Ishikawa (cell line): ENCODE measurements around the gene NFIX.

ENCODE experiments used
- EGR1 ChIP-seq: IDR thresholded peaks from 2 replicates; pipeline ENCODE4 v1.6.1; 2012
- EP300 ChIP-seq: IDR thresholded peaks from 2 replicates; pipeline ENCODE4 v1.6.1; 2012; ENCODE audit warnings: borderline replicate concordance
- FOXM1 ChIP-seq: IDR thresholded peaks from 2 replicates; pipeline ENCODE4 v1.6.1; 2012; ENCODE audit warnings: low read depth, borderline replicate concordance
- MAX ChIP-seq: IDR thresholded peaks from 2 replicates; pipeline ENCODE4 v1.6.1; 2012
- NFIC ChIP-seq: IDR thresholded peaks from 2 replicates; pipeline ENCODE4 v1.6.1; 2012
- RAD21 ChIP-seq: IDR thresholded peaks from 2 replicates; pipeline ENCODE4 v1.6.1; 2012; ENCODE audit warnings: low read depth
- TAF1 ChIP-seq: IDR thresholded peaks from 2 replicates; pipeline ENCODE4 v1.6.1; 2012; ENCODE audit warnings: low read depth, mild to moderate bottlenecking
- TEAD4 ChIP-seq: IDR thresholded peaks from 2 replicates; pipeline ENCODE4 v1.6.1; 2012
- YY1 ChIP-seq: IDR thresholded peaks from 2 replicates; pipeline ENCODE4 v1.6.1; 2012; ENCODE audit warnings: low read depth
- TF ChIP-seq, protein P1 (sequence below): IDR thresholded peaks from 2 replicates; pipeline ENCODE4 v1.6.1; 2012; ENCODE audit warnings: low read depth, mild to moderate bottlenecking
- TF ChIP-seq, protein P2 (sequence below): IDR thresholded peaks from 2 replicates; pipeline ENCODE4 v1.6.1; 2012

GRCh38 chr19:12987190-12987589 lies 8.1 kb upstream of the NFIX start:
- TF ChIP-seq, protein P1, sequence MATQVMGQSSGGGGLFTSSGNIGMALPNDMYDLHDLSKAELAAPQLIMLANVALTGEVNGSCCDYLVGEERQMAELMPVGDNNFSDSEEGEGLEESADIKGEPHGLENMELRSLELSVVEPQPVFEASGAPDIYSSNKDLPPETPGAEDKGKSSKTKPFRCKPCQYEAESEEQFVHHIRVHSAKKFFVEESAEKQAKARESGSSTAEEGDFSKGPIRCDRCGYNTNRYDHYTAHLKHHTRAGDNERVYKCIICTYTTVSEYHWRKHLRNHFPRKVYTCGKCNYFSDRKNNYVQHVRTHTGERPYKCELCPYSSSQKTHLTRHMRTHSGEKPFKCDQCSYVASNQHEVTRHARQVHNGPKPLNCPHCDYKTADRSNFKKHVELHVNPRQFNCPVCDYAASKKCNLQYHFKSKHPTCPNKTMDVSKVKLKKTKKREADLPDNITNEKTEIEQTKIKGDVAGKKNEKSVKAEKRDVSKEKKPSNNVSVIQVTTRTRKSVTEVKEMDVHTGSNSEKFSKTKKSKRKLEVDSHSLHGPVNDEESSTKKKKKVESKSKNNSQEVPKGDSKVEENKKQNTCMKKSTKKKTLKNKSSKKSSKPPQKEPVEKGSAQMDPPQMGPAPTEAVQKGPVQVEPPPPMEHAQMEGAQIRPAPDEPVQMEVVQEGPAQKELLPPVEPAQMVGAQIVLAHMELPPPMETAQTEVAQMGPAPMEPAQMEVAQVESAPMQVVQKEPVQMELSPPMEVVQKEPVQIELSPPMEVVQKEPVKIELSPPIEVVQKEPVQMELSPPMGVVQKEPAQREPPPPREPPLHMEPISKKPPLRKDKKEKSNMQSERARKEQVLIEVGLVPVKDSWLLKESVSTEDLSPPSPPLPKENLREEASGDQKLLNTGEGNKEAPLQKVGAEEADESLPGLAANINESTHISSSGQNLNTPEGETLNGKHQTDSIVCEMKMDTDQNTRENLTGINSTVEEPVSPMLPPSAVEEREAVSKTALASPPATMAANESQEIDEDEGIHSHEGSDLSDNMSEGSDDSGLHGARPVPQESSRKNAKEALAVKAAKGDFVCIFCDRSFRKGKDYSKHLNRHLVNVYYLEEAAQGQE, result no peak
- no peak for TF ChIP-seq TEAD4
- TF ChIP-seq EGR1, result no peak
- TF ChIP-seq RAD21, result no peak
- no peak for TF ChIP-seq YY1
- TF ChIP-seq EP300, result no peak
- TF ChIP-seq MAX, result no peak
- TF ChIP-seq, protein P2, sequence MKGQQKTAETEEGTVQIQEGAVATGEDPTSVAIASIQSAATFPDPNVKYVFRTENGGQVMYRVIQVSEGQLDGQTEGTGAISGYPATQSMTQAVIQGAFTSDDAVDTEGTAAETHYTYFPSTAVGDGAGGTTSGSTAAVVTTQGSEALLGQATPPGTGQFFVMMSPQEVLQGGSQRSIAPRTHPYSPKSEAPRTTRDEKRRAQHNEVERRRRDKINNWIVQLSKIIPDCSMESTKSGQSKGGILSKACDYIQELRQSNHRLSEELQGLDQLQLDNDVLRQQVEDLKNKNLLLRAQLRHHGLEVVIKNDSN, result no peak
- TF ChIP-seq FOXM1, result no peak
- TF ChIP-seq NFIC, result no peak
- TF ChIP-seq TAF1, result no peak
